GM18868 (cell line): ENCODE data around the gene PHC1.

Experiments used
- ATAC-seq: cut with Tn5 transposase; IDR thresholded peaks from one replicate; pipeline ENCODE4 v1.9.1; 2021; ENCODE audit warnings: mild to moderate bottlenecking, moderate library complexity; ENCODE audit not compliant: unreplicated experiment

Gene PHC1

GRCh38 chr12:8949342-8950220, 35.3 kb downstream of the PHC1 start, which contains the start of gene M6PR:
Gene M6PR (minus strand): TSS chr12:8949645. CDS start chr12:8946404, 3,241 bp downstream.
- peak; percentile 77 for ATAC-seq

DNA sequence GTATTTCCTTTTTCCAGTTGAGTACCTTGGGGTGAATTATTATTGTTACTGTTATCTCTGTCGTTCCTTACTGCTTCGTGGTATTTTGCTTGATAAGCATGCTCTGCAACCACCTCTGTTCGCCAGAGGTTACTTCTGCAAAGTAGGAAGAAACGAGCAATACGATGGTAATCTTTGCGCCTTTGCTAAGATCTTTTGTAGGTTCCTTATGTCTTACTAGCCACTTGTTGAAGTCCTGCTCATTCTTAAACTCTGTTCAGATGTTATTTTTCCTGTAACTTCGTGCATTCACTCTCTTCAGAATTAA, 35.9 kb downstream of the PHC1 start:
- ATAC-seq: peak; percentile 5

- ATAC-seq: no peak
These were observed 36.6 kb downstream of the PHC1 start for GRCh38 chr12:8950702-8951478.

GRCh38 chr12:8951744-8952143, 37.4 kb downstream of the PHC1 start:
- ATAC-seq: no peak

DNA sequence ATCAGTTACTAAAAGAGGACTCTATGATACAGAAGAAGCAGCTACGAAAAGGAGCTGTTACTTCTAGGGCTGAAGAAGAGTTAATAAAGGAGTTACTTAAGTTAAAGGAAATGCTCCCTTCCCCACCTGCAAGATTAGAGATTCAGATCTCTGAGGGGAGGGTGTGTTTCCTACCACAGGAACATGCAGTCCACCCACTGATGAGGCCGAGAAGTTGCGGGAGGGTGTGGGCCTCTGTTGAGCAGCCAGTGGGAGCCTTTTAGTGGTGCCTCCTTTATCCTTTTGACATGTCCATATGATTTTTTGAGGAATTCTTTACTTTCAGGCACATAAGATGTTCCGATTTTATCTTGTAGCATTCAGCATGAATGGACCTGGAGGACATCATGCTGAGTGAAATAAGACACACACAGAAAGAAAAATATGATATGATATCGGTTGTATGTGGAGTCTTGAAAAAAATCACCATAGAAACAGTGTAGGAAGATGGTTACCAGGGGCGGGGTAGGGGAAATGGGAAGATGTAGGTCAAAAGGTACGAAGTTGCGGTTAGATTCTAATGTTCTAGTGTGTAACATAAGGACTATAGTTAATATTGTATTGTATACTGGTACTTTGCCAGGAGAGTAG, 39.6 kb downstream of the PHC1 start:
- ATAC-seq: no peak

- no peak for ATAC-seq
These were observed 41.8 kb downstream of the PHC1 start for GRCh38 chr12:8956073-8956472.

DNA sequence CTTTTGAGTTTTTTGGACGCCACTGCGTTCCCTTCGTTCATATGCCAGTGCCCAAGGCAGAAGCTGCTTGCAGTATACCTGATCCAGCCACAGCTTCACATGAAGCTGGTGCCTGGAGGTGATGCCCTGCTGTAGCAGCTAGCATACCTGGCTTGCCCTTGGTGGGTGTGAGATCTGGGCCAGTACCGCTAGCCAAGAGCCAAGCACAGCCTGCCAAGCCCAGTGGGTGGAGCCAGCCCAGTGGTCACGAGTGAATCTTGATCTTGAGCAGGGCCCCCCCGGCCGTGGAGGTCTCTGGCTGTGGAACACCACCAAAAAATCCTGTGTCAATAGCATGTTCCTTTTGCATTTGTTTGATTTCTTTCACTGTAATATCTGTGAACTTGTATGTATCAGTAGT, 42.5 kb downstream of the PHC1 start:
- no peak for ATAC-seq

DNA sequence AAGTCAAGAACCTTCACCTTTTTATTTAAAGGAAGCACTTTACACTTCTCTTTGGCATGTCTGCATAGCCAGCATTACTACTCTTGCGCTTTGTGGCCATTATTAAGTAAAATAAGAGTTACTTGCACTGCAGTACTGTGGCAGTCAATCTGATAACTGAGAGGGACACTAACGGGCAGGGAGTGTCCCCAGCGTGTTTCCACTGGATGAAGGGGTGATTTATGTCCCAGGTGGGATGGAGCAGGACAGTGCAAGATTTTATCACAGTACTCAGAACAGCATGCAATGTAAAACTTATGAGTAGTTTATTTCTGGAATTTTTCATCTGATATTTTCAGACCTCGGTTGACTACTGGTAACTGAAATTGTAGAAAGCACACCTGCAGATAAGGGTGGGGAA, 43.3 kb downstream of the PHC1 start:
- no peak for ATAC-seq

- no peak for ATAC-seq
These were observed 43.8 kb downstream of the PHC1 start for GRCh38 chr12:8958066-8958465.

- no peak for ATAC-seq
These were observed 45.9 kb downstream of the PHC1 start for GRCh38 chr12:8960176-8960575.

- no peak for ATAC-seq
These were observed 54.5 kb downstream of the PHC1 start for GRCh38 chr12:8968761-8969160.

- no peak for ATAC-seq
These were observed 55.6 kb downstream of the PHC1 start for GRCh38 chr12:8969861-8970411.

GRCh38 chr12:8970432-8970831, 56.1 kb downstream of the PHC1 start:
- no peak for ATAC-seq

DNA sequence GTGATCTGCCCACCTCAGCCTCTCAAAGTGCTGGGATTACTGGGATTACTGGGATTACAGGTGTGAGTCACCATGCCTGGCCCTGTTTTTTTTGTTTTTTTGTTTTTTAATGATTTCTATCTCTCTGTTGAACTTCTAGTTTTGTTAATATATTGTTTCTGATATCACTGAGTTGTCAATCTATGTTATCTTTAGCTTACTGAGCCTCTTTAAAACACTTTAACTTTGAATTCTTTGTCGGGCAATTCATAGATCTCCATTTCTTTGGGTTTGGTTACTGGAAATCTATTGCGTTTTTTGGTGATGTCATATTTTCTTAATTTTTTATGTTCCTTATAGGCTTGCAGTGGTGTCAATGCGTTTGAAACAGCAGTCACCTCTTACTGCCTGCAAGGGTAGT, 65.8 kb downstream of the PHC1 start:
- ATAC-seq: no peak

DNA sequence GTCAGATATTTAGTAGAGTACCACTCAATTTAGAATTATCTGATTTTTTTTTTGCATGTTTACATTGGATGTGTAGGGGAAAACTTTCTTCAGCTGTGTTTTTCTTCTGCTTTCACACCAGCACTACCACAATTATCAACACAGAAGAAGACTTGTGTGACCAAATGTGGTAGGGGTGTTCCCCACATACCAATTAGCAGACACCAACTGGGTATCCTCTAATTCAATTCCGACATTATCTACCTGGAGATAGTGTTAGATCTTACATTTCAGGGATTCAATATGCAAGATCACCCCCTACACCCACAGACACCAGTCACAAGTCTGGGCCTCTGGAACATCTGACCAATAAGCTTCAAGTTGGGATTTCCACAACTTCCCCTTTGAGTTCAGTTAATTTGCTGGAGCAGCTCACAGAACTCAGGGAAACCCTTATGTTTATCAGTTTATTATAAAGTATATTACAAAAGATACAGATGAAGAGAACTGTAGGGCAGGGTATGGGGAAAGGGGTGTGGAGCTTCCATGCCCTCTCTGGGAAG, 71.0 kb downstream of the PHC1 start:
- ATAC-seq: no peak

GRCh38 chr12:8987163-8987562, 72.9 kb downstream of the PHC1 start:
- no peak for ATAC-seq

- ATAC-seq: no peak
These were observed 73.4 kb downstream of the PHC1 start for GRCh38 chr12:8987685-8988084.

GRCh38 chr12:8989413-8989812, 75.1 kb downstream of the PHC1 start, which contains the start of gene KLRG1:
Gene KLRG1 (plus strand): TSS chr12:8989546. CDS start chr12:8989636, 90 bp downstream.
- no peak for ATAC-seq
